ENCODE results near the gene SEMA3G. TPM values are rescaled to one million over a fixed set of nuclear protein-coding genes. Genes with fewer than 3 reads are reported as not detected.

The SEMA3G gene
- total and polyA plus RNA-seq, 9 donors, result 10.8 to 20.3 (median 15.6) TPM

DNA sequence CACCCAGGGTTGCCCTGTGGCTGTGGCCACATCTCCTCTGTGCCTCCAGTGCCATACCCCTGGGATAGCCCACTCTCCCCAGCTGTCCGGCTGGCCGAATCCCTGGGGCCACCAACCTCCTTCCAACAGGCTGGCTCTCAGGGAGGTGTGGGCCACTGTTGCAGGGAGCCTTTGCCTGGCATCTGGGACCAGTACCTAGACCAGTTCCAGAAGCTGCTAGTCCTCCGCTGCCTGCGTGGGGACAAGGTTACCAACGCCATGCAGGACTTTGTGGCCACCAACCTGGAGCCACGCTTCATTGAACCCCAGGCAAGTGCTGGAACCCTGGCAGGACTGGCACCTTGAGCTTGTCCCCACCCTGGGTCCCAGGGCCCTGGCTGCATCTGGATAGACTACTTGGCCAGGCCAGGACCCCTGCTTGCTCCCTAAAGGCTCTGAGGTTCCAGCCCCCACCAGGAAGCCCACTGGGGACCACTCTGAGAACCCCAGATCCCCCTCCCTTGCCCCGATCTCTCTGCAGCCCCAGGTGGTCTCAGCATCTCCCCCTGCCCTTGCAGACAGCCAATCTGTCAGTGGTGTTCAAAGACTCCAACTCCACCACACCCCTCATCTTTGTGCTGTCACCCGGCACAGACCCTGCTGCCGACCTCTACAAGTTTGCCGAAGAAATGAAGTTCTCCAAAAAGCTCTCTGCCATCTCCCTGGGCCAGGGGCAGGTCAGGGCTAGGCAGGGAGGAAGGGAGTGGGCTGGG lies 50.0 kb downstream of the SEMA3G start:
- Histone ChIP-seq H3K36me3 (ENCODE audit: control insufficient read depth, insufficient read depth, low read length) (peaks cover 15% of the 10 kb centered on the region), H3K4me3 (ENCODE audit: low read length) (no peak overlapping the region), H3K4me1 (ENCODE audit: control insufficient read depth, insufficient read depth, low read length) (no peaks in the 10 kb centered on the region), H3K27ac (ENCODE audit: low read length) (no peak overlapping the region), H3K9me3 (replicated peaks; ENCODE audit: control insufficient read depth, low read depth, low read length) (no peaks in the 10 kb centered on the region), H3K27me3 (ENCODE audit: control insufficient read depth, insufficient read depth, low read length) (no peaks in the 10 kb centered on the region)
- no peak for DNase-seq
- 83% methylated on average over 8 of the region's 10 CpGs for WGBS (ENCODE audit: insufficient coverage)

- Histone ChIP-seq H3K27me3 (ENCODE audit: control insufficient read depth, insufficient read depth, low read length) (no peaks in the 10 kb centered on the region), H3K4me3 (ENCODE audit: low read length) (no peak overlapping the region), H3K27ac (ENCODE audit: low read length) (no peak overlapping the region), H3K4me1 (ENCODE audit: control insufficient read depth, insufficient read depth, low read length) (no peaks in the 10 kb centered on the region), H3K36me3 (ENCODE audit: control insufficient read depth, insufficient read depth, low read length) (peaks cover 10% of the 10 kb centered on the region), H3K9me3 (replicated peaks; ENCODE audit: control insufficient read depth, low read depth, low read length) (no peaks in the 10 kb centered on the region)
- DNase-seq, result no peak
- WGBS (ENCODE audit: insufficient coverage), result 82% methylated on average over 13 of the region's 18 CpGs
Observed at GRCh38 chr3:52393959-52394670, 50.8 kb downstream of the SEMA3G start.

- no peaks in the 10 kb centered on the region for H3K27me3 ChIP-seq (ENCODE audit: control insufficient read depth, insufficient read depth, low read length)
- no peaks in the 10 kb centered on the region for H3K9me3 ChIP-seq (replicated peaks; ENCODE audit: control insufficient read depth, low read depth, low read length)
- DNase-seq, result no peak
- H3K4me3 ChIP-seq (ENCODE audit: low read length), result no peak overlapping the region
- H3K36me3 ChIP-seq (ENCODE audit: control insufficient read depth, insufficient read depth, low read length), result peaks cover 7% of the 10 kb centered on the region
- 89% methylated on average over 17 of the region's 18 CpGs for WGBS (ENCODE audit: insufficient coverage)
- no peaks in the 10 kb centered on the region for H3K4me1 ChIP-seq (ENCODE audit: control insufficient read depth, insufficient read depth, low read length)
- no peak overlapping the region for H3K27ac ChIP-seq (ENCODE audit: low read length)
Observed at GRCh38 chr3:52393131-52393807, 51.6 kb downstream of the SEMA3G start.

- 94% methylated on average over 15 of the region's 16 CpGs for WGBS (ENCODE audit: insufficient coverage)
- DNase-seq, result no peak
- no peak overlapping the region for H3K4me3 ChIP-seq (ENCODE audit: low read length)
- no peaks in the 10 kb centered on the region for H3K4me1 ChIP-seq (ENCODE audit: control insufficient read depth, insufficient read depth, low read length)
- H3K36me3 ChIP-seq (ENCODE audit: control insufficient read depth, insufficient read depth, low read length), result peaks cover 7% of the 10 kb centered on the region
- H3K9me3 ChIP-seq (replicated peaks; ENCODE audit: control insufficient read depth, low read depth, low read length), result no peaks in the 10 kb centered on the region
- no peaks in the 10 kb centered on the region for H3K27me3 ChIP-seq (ENCODE audit: control insufficient read depth, insufficient read depth, low read length)
- H3K27ac ChIP-seq (ENCODE audit: low read length), result no peak overlapping the region
Observed at GRCh38 chr3:52392216-52392930, 52.5 kb downstream of the SEMA3G start.

DNA sequence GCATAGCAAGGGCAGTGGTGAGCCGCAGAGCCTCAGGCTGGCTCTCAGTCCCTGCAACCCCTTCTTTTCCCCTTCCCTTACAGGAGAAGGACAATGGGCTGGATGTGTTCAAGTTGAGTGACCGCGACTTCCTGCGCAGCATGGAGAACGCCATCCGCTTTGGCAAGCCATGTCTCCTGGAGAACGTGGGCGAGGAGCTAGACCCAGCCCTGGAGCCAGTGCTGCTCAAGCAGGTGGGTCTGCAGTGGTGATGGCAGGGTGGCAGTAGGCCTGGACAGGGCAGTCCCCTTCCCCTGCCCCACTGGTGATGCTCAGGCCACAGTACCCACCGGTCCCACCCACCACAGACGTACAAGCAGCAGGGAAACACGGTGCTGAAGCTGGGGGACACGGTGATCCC lies 53.8 kb downstream of the SEMA3G start:
- WGBS (ENCODE audit: insufficient coverage), result 94% methylated on average over 8 of the region's 12 CpGs
- peaks cover 11% of the 10 kb centered on the region for H3K36me3 ChIP-seq (ENCODE audit: control insufficient read depth, insufficient read depth, low read length)
- no peaks in the 10 kb centered on the region for H3K27me3 ChIP-seq (ENCODE audit: control insufficient read depth, insufficient read depth, low read length)
- no peak for DNase-seq
- H3K9me3 ChIP-seq (replicated peaks; ENCODE audit: control insufficient read depth, low read depth, low read length), result no peaks in the 10 kb centered on the region
- no peak overlapping the region for H3K4me3 ChIP-seq (ENCODE audit: low read length)
- H3K27ac ChIP-seq (ENCODE audit: low read length), result no peak overlapping the region
- no peaks in the 10 kb centered on the region for H3K4me1 ChIP-seq (ENCODE audit: control insufficient read depth, insufficient read depth, low read length)

DNA sequence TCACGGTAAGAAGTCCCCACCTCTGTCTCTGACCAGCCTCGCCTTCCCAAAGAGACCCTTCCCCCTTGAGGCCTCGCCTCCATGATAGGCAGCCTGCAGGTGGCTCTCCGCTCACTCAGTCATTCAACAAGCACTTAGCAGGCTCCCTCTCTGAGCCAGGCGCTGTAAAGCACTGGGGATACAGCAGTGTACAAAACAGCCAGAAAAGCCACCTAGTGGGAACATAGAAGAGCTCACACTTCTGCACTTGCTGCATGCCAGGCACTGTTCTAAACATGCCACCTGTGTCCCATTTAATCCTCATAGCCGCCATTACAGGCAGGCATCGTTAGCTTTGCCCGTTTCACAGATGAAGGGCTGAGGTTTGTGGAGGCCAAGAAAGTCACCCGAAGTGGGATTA lies 56.0 kb downstream of the SEMA3G start:
- Histone ChIP-seq H3K9me3 (replicated peaks; ENCODE audit: control insufficient read depth, low read depth, low read length) (no peaks in the 10 kb centered on the region), H3K27ac (ENCODE audit: low read length) (no peak overlapping the region), H3K27me3 (ENCODE audit: control insufficient read depth, insufficient read depth, low read length) (no peaks in the 10 kb centered on the region), H3K36me3 (ENCODE audit: control insufficient read depth, insufficient read depth, low read length) (peaks cover 11% of the 10 kb centered on the region), H3K4me3 (ENCODE audit: low read length) (no peak overlapping the region), H3K4me1 (ENCODE audit: control insufficient read depth, insufficient read depth, low read length) (no peaks in the 10 kb centered on the region)
- DNase-seq, result no peak
- WGBS (ENCODE audit: insufficient coverage), result 82% methylated on average over 5 of the region's 9 CpGs

DNA sequence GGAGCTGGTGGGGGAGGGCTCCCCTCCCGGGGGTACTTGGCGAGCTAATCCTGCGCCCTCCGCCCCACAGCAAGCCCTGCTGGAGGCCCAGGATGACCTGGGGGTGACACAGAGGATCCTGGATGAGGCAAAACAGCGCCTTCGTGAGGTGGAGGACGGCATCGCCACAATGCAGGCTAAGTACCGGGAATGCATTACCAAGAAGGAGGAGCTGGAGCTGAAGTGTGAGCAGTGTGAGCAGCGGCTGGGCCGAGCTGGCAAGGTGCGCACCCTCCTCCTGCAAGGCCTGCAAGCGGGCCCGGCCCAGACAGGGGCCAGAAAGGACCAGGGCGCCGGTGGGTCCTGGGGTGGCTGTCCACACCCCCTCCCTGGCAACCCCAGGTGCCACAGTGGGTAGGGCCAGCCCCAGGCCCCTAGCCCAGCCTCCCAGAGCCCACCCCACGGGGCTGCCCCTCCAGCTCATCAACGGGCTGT lies 56.5 kb downstream of the SEMA3G start:
- no peak overlapping the region for H3K4me3 ChIP-seq (ENCODE audit: low read length)
- no peak for DNase-seq
- no peaks in the 10 kb centered on the region for H3K27me3 ChIP-seq (ENCODE audit: control insufficient read depth, insufficient read depth, low read length)
- 52% methylated on average over 18 of the region's 18 CpGs for WGBS (ENCODE audit: insufficient coverage)
- H3K9me3 ChIP-seq (replicated peaks; ENCODE audit: control insufficient read depth, low read depth, low read length), result no peaks in the 10 kb centered on the region
- peaks cover 11% of the 10 kb centered on the region for H3K36me3 ChIP-seq (ENCODE audit: control insufficient read depth, insufficient read depth, low read length)
- H3K27ac ChIP-seq (ENCODE audit: low read length), result no peak overlapping the region
- no peaks in the 10 kb centered on the region for H3K4me1 ChIP-seq (ENCODE audit: control insufficient read depth, insufficient read depth, low read length)

DNA sequence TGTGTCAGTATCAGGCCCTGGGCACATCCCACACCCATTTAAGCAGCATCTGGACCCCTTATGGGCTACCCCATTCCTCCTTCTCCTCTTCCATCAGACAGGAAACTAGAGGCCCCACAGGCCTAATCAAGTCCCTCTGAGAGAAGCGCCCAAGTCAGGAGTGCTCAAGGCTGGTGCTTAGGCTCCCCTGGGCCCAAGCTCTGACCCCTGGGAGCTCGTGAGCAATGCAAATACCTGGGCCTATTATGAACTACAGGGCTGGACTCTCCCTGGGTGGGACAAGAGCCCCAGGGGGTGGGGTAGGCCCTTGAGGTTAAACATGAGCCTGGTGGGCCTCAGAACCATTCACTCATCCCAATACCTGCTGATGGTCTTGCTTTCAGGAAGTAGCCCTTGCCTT lies 57.4 kb downstream of the SEMA3G start:
- no peaks in the 10 kb centered on the region for H3K4me1 ChIP-seq (ENCODE audit: control insufficient read depth, insufficient read depth, low read length)
- H3K27ac ChIP-seq (ENCODE audit: low read length), result no peak overlapping the region
- DNase-seq, result no peak
- 83% methylated on average over 1 of the region's 2 CpGs for WGBS (ENCODE audit: insufficient coverage)
- H3K4me3 ChIP-seq (ENCODE audit: low read length), result no peak overlapping the region
- no peaks in the 10 kb centered on the region for H3K27me3 ChIP-seq (ENCODE audit: control insufficient read depth, insufficient read depth, low read length)
- H3K36me3 ChIP-seq (ENCODE audit: control insufficient read depth, insufficient read depth, low read length), result peaks cover 8% of the 10 kb centered on the region
- no peaks in the 10 kb centered on the region for H3K9me3 ChIP-seq (replicated peaks; ENCODE audit: control insufficient read depth, low read depth, low read length)

DNA sequence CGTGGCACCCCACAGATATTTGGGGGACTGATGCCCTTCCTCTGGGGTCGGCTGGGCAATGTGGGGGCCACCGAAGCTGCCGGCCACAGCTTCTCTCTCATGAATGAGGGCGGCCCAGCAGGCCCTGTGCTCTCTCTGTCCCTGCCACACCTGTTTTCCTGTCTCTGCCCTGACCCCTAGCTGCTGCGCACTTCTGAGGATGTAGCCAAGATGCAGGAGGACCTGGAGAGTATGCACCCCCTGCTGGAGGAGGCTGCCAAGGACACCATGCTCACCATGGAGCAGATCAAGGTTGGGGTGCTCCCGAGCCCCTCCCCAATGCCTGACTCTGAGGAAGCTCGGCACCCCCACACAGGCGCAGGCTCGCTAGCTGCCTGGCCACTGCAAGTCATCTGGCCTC lies 59.7 kb downstream of the SEMA3G start:
- DNase-seq, result no peak

More for the DNA sequence above, 59.7 kb downstream of the SEMA3G start:
- Histone ChIP-seq H3K27ac (ENCODE audit: low read length) (no peak overlapping the region), H3K9me3 (replicated peaks; ENCODE audit: control insufficient read depth, low read depth, low read length) (no peaks in the 10 kb centered on the region), H3K27me3 (ENCODE audit: control insufficient read depth, insufficient read depth, low read length) (no peaks in the 10 kb centered on the region), H3K4me1 (ENCODE audit: control insufficient read depth, insufficient read depth, low read length) (no peaks in the 10 kb centered on the region), H3K36me3 (ENCODE audit: control insufficient read depth, insufficient read depth, low read length) (peaks cover 8% of the 10 kb centered on the region), H3K4me3 (ENCODE audit: low read length) (no peak overlapping the region)
- WGBS (ENCODE audit: insufficient coverage), result 52% methylated on average over 10 of the region's 10 CpGs

All from muscle of leg (tissue), 11 donors.